Smooth muscle cell of the brain vasculature (primary cell): ENCODE data around the gene ZSCAN25.
"Not testable (repeated sequence)": the region's sequence is repeated elsewhere in the genome, so short reads cannot be mapped to it uniquely, and the experiment has no call there.

Experiments
- DNase-seq: peaks from one replicate; pipeline ENCODE4 v3.0.0-alpha.2; 2012; ENCODE audit warnings: low read depth, low spot score

ZSCAN25 gene

GRCh38 chr7:99617192-99617781, 541 bp downstream of the ZSCAN25 start:
- no peak for DNase-seq

DNA sequence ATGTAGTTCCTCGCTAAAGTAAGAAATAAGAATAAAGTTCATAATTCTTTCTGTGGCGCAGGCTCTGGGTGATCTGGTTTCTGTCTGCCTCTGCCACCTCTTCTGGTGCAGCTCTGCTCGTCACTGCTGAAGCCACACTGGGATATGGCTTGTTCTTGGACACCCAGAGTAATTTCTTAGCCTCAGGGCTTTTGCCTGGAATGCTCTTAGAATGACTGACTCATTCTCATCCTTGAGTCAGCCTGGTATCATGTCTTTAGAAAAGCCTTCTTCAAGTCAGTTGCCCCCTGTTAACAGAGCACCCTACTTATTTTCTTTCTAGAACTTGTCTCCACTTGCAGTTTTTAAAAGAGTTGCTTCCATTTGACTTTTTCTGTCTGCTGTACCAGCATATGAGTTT, 2.0 kb downstream of the ZSCAN25 start:
- DNase-seq, result no peak

DNA sequence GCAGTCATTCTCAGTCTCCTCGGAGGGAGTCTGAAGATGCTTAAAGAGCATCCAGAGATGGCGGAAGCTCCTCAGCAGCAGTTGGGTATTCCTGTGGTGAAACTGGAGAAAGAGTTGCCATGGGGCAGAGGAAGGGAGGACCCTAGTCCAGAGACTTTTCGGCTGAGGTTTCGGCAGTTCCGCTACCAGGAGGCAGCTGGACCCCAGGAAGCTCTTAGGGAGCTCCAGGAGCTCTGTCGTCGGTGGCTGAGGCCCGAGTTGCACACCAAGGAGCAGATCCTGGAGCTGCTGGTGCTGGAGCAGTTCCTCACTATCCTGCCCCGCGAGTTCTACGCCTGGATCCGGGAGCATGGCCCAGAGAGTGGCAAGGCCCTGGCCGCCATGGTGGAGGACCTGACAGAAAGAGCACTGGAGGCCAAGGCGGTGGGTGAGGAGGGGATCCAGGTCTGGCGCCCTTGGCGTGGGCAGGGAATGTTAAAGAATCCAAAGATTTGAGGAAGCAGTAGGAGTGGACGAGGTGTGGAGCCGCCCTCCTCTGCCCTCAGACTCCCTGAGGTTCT, 2.9 kb downstream of the ZSCAN25 start:
- DNase-seq, result no peak

GRCh38 chr7:99621271-99621670, 4.5 kb downstream of the ZSCAN25 start:
- DNase-seq, result no peak

DNA sequence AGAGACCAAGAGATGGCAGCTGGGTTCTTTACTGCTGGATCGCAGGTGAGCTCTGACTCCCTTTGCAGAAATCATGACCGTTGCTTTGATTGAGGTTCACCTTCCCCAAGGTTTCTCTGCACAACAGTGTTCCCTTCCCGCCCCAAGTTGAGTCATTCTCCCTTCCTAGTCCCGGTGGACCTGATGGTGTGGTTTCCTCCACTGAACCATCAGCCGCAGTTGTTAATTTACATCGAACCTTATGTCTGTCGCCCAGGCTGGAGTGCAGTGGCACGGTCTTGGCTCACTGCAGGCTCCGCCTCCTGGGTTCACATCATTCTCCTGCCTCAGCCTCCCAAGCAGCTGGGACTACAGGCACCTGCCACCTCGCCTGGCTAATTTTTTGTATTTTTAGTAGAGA, 5.8 kb downstream of the ZSCAN25 start:
- no peak for DNase-seq

GRCh38 chr7:99623091-99623693, 6.4 kb downstream of the ZSCAN25 start:
- no peak for DNase-seq

- DNase-seq, result no peak
Measured at GRCh38 chr7:99623702-99624447, 7.1 kb downstream of the ZSCAN25 start.

DNA sequence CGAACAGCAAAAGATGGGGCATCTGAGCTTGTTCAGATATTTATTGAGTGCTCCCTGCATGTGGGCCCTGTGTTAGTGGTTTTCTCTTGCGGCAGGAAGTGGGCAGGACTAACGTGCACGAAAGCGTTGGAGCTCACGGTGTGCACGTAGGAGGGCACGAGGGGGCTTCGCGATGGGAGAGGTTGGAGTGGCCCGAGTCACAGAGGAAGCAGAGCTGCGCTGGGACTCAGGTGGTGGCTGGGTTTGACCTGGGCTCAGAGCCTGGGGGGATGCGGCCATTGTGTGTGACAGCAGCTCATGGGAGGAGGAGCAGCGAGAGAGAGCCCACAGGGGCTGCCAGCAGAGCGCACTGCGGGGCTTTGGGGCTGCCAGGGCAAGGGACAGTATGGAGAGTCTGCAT, 7.7 kb downstream of the ZSCAN25 start:
- no peak for DNase-seq

DNA sequence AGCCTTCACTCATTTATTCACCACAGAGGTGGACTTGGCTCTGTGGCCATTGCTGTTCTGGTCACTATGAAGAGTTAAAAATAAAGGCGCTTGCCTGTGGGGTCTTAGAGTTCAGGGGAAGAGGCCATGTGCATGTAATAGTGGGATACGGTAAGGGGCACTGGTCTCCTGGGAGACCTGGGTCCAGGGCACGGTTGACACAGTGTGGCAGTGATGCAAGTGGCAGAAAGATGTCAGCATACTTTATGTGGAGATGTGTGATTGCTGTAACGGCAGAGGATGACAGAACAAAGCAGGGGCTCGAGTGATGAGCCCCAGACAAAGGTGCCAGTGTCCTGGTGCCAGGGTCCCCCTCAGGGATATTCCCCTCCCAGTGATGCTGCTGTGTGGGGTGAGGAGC, 8.6 kb downstream of the ZSCAN25 start:
- DNase-seq, result no peak

- DNase-seq, result no peak
Measured at GRCh38 chr7:99625961-99626360, 9.2 kb downstream of the ZSCAN25 start.

- no peak for DNase-seq
Measured at GRCh38 chr7:99626661-99627060, 9.9 kb downstream of the ZSCAN25 start.

DNA sequence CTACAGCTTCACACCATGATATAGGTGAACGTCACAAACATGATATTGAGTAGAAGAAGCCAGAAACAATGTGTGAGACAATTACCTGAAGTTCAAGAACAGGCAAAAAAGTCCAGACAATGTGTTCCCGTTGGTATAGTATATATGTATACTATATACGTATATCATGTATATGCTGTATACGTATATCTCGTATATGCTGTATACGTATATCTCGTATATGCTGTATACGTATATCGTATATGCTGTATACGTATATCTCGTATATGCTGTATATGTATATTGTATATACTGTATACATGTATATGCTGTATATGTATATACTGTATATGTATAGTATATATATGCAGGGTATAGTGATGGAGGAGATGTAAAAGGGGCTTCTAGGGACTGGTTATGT, 10.8 kb downstream of the ZSCAN25 start:
- DNase-seq, result no peak

DNA sequence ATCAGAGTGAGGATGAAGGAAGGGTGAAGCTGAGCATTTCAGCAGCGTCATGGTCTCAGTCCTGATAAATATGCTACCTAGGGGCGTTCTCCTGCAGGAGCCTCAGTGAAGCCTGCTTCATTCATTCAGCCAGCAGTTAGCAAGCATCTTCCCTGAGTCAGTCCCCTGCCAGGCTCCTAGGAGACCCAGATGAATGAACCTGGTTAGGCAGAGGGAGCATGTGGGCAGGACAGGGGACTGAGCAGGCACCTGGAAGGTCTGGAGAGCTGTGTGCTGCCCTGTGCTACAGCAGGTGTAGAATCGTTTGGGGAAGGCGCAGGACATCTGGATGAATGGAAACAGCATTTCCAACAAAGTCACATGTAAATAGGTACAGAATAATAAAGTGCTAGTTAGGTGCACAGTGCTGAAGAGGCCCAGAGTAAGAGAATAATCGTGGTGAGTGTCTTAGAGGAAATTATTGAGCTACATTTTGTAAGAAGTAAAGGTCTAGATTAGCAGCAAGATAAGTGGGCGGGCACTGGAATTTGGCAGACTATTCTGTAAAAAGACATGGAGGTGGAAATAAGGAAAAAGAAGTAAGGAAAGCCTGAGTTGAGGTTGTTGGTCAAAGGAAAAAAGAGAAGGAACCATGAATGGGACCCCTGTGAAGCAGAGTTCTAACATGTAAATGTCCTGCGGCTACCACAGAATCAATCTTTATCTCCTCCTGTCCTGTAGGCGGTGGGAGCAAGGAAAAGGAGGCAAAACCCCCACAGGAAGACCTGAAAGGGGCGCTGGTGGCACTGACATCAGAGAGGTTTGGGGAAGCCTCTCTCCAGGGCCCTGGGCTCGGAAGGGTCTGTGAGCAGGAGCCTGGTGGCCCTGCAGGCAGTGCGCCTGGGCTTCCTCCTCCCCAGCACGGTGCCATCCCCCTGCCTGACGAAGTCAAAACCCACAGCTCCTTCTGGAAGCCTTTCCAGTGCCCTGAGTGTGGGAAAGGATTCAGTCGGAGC, 12.0 kb downstream of the ZSCAN25 start:
- DNase-seq, result no peak

- DNase-seq, result no peak
Measured at GRCh38 chr7:99629643-99630042, 12.9 kb downstream of the ZSCAN25 start.

DNA sequence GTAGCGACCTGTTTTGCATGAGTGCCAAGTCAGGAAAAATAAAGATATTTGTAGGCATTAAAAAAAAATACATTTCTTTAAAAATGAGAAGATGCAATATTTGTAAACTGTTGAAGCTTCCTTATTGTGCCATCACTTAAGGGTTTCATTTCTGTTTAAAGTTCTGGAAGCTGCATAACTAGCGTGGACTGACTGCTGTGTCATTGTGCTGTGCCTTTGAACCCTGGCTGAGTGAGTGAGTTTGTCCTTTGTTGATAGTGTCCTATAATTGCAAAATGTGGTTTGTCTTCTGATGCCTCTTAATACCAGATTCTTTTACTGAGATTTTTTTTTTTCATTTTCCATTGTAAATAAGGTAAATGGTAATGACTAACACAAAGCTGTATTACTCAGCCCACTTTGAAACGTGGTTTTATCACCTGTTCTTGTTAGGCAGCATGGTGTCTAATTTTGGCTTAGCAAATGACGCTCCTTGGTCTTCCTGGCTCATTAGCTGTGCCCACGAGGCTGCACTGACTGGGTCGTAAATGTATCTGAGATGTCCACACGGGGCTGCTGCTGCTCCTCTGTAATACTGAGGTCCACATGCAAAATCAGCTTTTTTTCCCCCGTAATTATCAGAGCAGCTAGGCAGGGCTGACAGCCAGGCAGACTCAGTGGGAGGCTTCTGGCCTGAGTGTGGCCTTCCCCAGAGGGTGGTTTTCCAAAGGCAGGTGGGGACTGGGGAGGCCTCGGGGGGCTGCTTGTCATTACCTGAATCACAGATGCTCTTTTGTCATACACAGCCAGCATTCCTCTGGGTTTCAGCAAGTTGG, 14.8 kb downstream of the ZSCAN25 start:
- no peak for DNase-seq

- DNase-seq, result not testable (repeated sequence)
Measured at GRCh38 chr7:99637414-99637813, 20.7 kb downstream of the ZSCAN25 start.

DNA sequence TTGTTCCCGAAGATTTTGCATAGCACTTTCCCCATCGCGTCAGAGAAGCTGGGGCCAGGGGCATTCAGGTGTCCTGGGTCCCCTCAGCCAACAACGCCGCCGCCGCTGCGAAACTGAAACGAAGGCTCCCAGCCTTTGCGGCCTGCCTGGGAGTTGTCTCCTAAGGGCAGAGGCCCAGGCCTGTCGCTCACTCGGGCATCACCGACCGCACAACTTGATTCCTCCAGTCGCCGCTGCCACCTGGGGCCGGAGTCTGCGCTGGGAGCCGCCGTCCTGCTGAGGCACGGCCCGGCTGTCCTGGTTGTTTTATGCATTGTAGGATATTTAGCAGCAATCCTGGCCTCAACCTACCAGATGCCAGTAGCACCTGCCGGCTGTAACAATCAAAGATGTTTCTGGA, 22.0 kb downstream of the ZSCAN25 start:
- DNase-seq, result no peak

- DNase-seq, result no peak
Measured at GRCh38 chr7:99639267-99639666, 22.5 kb downstream of the ZSCAN25 start.

DNA sequence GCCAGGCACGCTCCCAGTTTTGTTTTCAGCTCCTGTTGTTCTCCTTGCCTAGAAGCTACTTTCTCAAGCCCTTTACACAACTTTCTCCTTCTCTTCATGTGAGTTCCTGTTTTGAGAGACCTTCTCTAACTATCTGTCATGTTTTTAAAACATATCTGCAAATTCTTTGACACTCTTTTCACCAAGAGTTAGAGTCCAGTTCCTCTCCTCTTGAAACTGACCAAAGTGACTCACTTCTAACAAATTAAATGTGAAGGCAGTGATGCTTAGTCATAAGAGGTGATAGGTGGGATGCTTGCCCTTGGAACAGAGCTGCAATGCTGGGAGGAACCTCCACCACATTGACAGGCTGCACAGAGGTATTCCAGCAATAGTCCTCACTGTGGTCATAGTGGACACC, 25.3 kb downstream of the ZSCAN25 start:
- no peak for DNase-seq

DNA sequence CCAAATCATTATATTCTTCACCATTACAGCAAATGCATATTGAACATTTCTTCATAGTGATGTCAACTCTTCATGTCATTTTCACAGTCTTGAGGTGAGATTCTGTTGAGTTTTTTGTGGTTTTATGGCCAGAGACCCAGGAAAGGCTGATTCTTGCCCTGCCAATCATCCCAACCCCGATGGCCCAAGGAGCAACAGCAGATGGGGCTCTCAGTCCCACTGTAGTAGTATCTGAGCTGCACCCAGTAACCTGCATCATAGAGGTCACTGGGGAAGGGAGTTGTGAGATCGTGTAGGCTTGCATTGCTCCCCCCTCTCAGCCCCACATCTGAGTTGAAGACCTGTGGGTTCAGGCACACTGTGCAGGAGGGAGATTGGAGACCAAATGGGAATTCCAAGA, 26.7 kb downstream of the ZSCAN25 start:
- no peak for DNase-seq

GRCh38 chr7:99644431-99644830, 27.7 kb downstream of the ZSCAN25 start:
- no peak for DNase-seq
